GM12878 (cell line): Measurements from ENCODE around the gene IQCF6. TPM values are rescaled to one million over a fixed set of nuclear protein-coding genes. Genes with fewer than 3 reads are reported as not detected.

Source experiments
- ATAC-seq: fragments of 200-7000 bp; cut with Tn5 transposase; 3 replicates; pipeline ENCODE4 v1.9.1; 2020; ENCODE audit warnings: mild to moderate bottlenecking, moderate library complexity
- BruUV-seq: library from RNA; stranded (reverse); fragments of 400-500 nt; replicated peaks from 2 replicates; lab custom pipeline; 2021; lab: Mats Ljungman, UMichigan
- CTCF ChIA-PET: fragments of 300-600 bp; sonication (Branson Sonifier 250); formaldehyde crosslinking; extraction: SDS; loops from one replicate; lab custom pipeline; 2021; ENCODE audit warnings: inconsistent platforms; lab: Yijun Ruan, JAX
- POLR2A ChIA-PET: fragments of 350-600 bp; formaldehyde crosslinking; extraction: SDS; loops from one replicate; lab custom pipeline; 2021; ENCODE audit warnings: inconsistent platforms; lab: Charles Lee
- RAD21 ChIA-PET: fragments of 300-600 bp; sonication (Branson Sonifier 250); formaldehyde crosslinking; loops from one replicate; lab custom pipeline; 2023; ENCODE audit warnings: antibody characterized with exemption; ENCODE audit not compliant: unreplicated experiment; lab: Charles Lee
- SMC1A ChIA-PET: fragments of 300-600 bp; sonication (Branson Sonifier 250); formaldehyde crosslinking; loops from one replicate; lab custom pipeline; 2023; ENCODE audit not compliant: unreplicated experiment, uncharacterized antibody; lab: Charles Lee
- DNase-seq: peaks from one replicate; pipeline ENCODE4 v3.0.0-alpha.2; 2011; ENCODE audit warnings: low read depth, low spot score
- FAIRE-seq: peaks from 3 replicates; lab custom pipeline; 2011; peaks lifted over from hg19 to GRCh38; lab: Jason Lieb, UNC
- H2AFZ ChIP-seq: 2 replicates; pipeline ENCODE4 v1.6.0; 2011; ENCODE audit warnings: low read depth, low read length, control low read depth; ENCODE audit not compliant: control insufficient read depth
- H3K27ac ChIP-seq: 2 replicates; pipeline ENCODE4 v1.5.1; 2011; ENCODE audit warnings: control low read depth; ENCODE audit not compliant: control insufficient read depth, insufficient read depth
- H3K27me3 ChIP-seq, 2 experiments: replicated peaks in 1 of 2; 2 replicates each; pipeline versions ENCODE4 v1.6.0 to v1.6.1; 2011; ENCODE audit warnings: low read length in 1 of 2; ENCODE audit not compliant: control insufficient read depth in 2 of 2, insufficient read depth in 2 of 2
- H3K36me3 ChIP-seq, 2 experiments: 2 replicates each; pipeline ENCODE4 v1.5.1; 2011; ENCODE audit warnings: low read length in 1 of 2; ENCODE audit not compliant: control insufficient read depth in 2 of 2, insufficient read depth in 2 of 2
- H3K4me1 ChIP-seq: 2 replicates; pipeline ENCODE4 v1.6.1; 2011; ENCODE audit warnings: mild to moderate bottlenecking, low read length, moderate library complexity, mixed read lengths; ENCODE audit not compliant: control insufficient read depth, insufficient read depth
- H3K4me2 ChIP-seq: 2 replicates; pipeline ENCODE4 v1.6.0; 2011; ENCODE audit warnings: control low read depth; ENCODE audit not compliant: control insufficient read depth, insufficient read depth
- H3K4me3 ChIP-seq: fragments of 200-600 bp; sonication (generic); 2 replicates; pipeline ENCODE4 v1.5.1; 2016
- H3K79me2 ChIP-seq: 2 replicates; pipeline ENCODE4 v1.6.0; 2011; ENCODE audit warnings: low read length; ENCODE audit not compliant: control insufficient read depth, insufficient read depth
- H3K9ac ChIP-seq: 2 replicates; pipeline ENCODE4 v1.8.0; 2011; ENCODE audit warnings: low read length, control low read depth, mixed read lengths; ENCODE audit not compliant: control insufficient read depth, insufficient read depth
- H3K9me3 ChIP-seq: replicated peaks from 3 replicates; pipeline ENCODE4 v1.5.1; 2011; ENCODE audit warnings: mild to moderate bottlenecking, low read length; ENCODE audit not compliant: control insufficient read depth, insufficient read depth
- H4K20me1 ChIP-seq: 2 replicates; pipeline ENCODE4 v1.6.0; 2011; ENCODE audit not compliant: control insufficient read depth, insufficient read depth
- CEBPZ ChIP-seq: fragments of 150-350 bp; IDR thresholded peaks from 2 replicates; pipeline ENCODE4 v1.6.1; 2016; ENCODE audit warnings: low read depth, low read length
- CREM ChIP-seq: IDR thresholded peaks from 2 replicates; pipeline ENCODE4 v1.6.1; 2014; ENCODE audit warnings: antibody characterized with exemption, low read depth
- ELK1 ChIP-seq: IDR thresholded peaks from 2 replicates; pipeline ENCODE4 v1.6.1; 2012; ENCODE audit warnings: low read depth, low read length, improper control_type of control experiment
- JUNB ChIP-seq: IDR thresholded peaks from 2 replicates; pipeline ENCODE4 v1.6.1; 2016; ENCODE audit warnings: antibody characterized with exemption, mild to moderate bottlenecking
- KDM1A ChIP-seq: fragments of 200-600 bp; sonication (generic); IDR thresholded peaks from 2 replicates; pipeline ENCODE4 v1.6.1; 2016; ENCODE audit warnings: borderline replicate concordance
- MTA3 ChIP-seq: IDR thresholded peaks from 2 replicates; pipeline ENCODE4 v1.6.1; 2012; ENCODE audit warnings: low read length, inconsistent platforms, borderline replicate concordance
- NR2F1 ChIP-seq: fragments of 450-650 bp; conservative IDR thresholded peaks from 2 replicates; pipeline ENCODE4 v1.6.1; 2017; ENCODE audit warnings: mild to moderate bottlenecking
- POLR2A ChIP-seq: IDR thresholded peaks from 2 replicates; pipeline ENCODE4 v1.6.1; 2011; ENCODE audit warnings: low read depth, mild to moderate bottlenecking, low read length
- PRDM15 ChIP-seq: fragments of 450-650 bp; formaldehyde crosslinking; IDR thresholded peaks from 2 replicates; pipeline ENCODE4 v1.4.0; 2020; ENCODE audit warnings: mild to moderate bottlenecking, moderate library complexity
- RAD21 ChIP-seq: IDR thresholded peaks from 2 replicates; pipeline ENCODE4 v1.6.1; 2011; ENCODE audit warnings: mild to moderate bottlenecking, low read depth, low read length, moderate library complexity; ENCODE audit not compliant: insufficient read depth
- SMC3 ChIP-seq: IDR thresholded peaks from 2 replicates; pipeline ENCODE4 v1.6.1; 2011; ENCODE audit warnings: low read length, improper control_type of control experiment, borderline replicate concordance
- SREBF2 ChIP-seq: IDR thresholded peaks from 2 replicates; pipeline ENCODE4 v1.6.1; 2012; ENCODE audit warnings: mild to moderate bottlenecking, low read length
- TAF1 ChIP-seq: IDR thresholded peaks from 2 replicates; pipeline ENCODE4 v1.6.1; 2011; ENCODE audit warnings: mild to moderate bottlenecking, low read depth, low read length, borderline replicate concordance
- TCF3 ChIP-seq: IDR thresholded peaks from 2 replicates; pipeline ENCODE4 v1.6.1; 2012; ENCODE audit warnings: low read depth, mild to moderate bottlenecking, low read length, borderline replicate concordance; ENCODE audit not compliant: insufficient read depth
- in situ Hi-C: fragments of 300-500 bp; cut with MboI; formaldehyde crosslinking; loops from 9 replicates; pipeline ENCODE4 v1.14.3; 2018; ENCODE audit warnings: mixed read lengths
- intact Hi-C: fragments of 100-400 bp; cut with micrococcal nuclease; formaldehyde crosslinking; loops from one replicate; pipeline ENCODE4 v1.14.2; 2022; ENCODE audit not compliant: unreplicated experiment
- polyA plus RNA-seq, 11 experiments: library from polyadenylated mRNA; depleted of rRNA in 4 of 11; unstranded in 6 of 11; stranded (reverse) in 5 of 11; fragments of >200 nt; fragmentation: Nextera tagmentation in 4 of 11; fragmentation: Illumina TruSeq in 1 of 11; extraction: Ambion mirVana in 4 of 11; extraction: Trizol in 1 of 11; gene quantifications; 1 replicate in 1 of 11; 2 replicates in 10 of 11; pipeline versions ENCODE4 v1.2.1 to v1.2.3, GENCODE V29; 2011 to 2016; ENCODE audit warnings: inconsistent platforms in 2 of 11, missing spikeins in 2 of 11, low read depth in 1 of 11
- total RNA-seq, 4 experiments: library from RNA; depleted of rRNA in 3 of 4; stranded (reverse); fragments of >200 nt in 3 of 4; fragmentation: Illumina TruSeq in 1 of 4; extraction: Trizol in 1 of 4; gene quantifications; 2 replicates each; pipeline versions ENCODE4 v1.2.1 to v1.2.3, GENCODE V29; 2013 to 2021

IQCF6 gene
- total and polyA plus RNA-seq, 10 of the 15 experiments (the other 5 are each of a cell fraction or from before 2014, with no cell fraction given): not detected

- TF ChIP-seq TAF1: no peak
- no peak for TF ChIP-seq CREM
- TF ChIP-seq RAD21: no peak
Measured at GRCh38 chr3:51733859-51734571, 45.0 kb downstream of the IQCF6 start (continued).

GRCh38 chr3:51729042-51729633 is 49.9 kb downstream of the IQCF6 start:
- Histone ChIP-seq H3K4me2 (no peak overlapping the region), H4K20me1 (no peaks in the 10 kb centered on the region), H2AFZ (no peak overlapping the region), H3K27me3 (no peaks in the 10 kb centered on the region), H3K4me3 (no peak overlapping the region), H3K9ac (no peak overlapping the region), H3K9me3 (no peaks in the 10 kb centered on the region), H3K36me3 (no peaks in the 10 kb centered on the region), H3K27ac (no peak overlapping the region), H3K4me1 (no peaks in the 10 kb centered on the region), H3K79me2 (no peaks in the 10 kb centered on the region)
- TF ChIP-seq NR2F1: no peak
- TF ChIP-seq MTA3: no peak
- TF ChIP-seq JUNB: no peak
- no peak for TF ChIP-seq TCF3
- no peak for TF ChIP-seq SMC3
- TF ChIP-seq CEBPZ: no peak
- no peak for TF ChIP-seq PRDM15 (CRISPR knock-in tag)
- TF ChIP-seq SREBF2: no peak
- TF ChIP-seq ELK1: no peak
- TF ChIP-seq POLR2A: no peak
- TF ChIP-seq KDM1A: no peak
- RAD21 ChIA-PET: no interaction called here
- POLR2A ChIA-PET: no interaction called here
- no peak for DNase-seq
- SMC1A ChIA-PET: interaction anchor here (0.6 to 1.2 kb wide), 2 partner anchors 10 to 18 kb away, joined by 3 to 5 read pairs; no protein-coding TSS in a partner anchor
- ATAC-seq: no peak
- in situ Hi-C loops: no loop called here
- intact Hi-C loops: no loop called here
- BruUV-seq: no TSS peak
- CTCF ChIA-PET: interaction anchor here (2.0 kb wide), 1 partner anchor 10 kb away, joined by 8 read pairs; no protein-coding TSS in a partner anchor
- no peak for FAIRE-seq
